Measurements from ENCODE around the gene ZNF304. TPM values are rescaled to one million over a fixed set of nuclear protein-coding genes. Genes with fewer than 3 reads are reported as not detected.

The ZNF304 gene
- total and polyA plus RNA-seq, 9 of the 15 experiments (the other 6 are each of a cell fraction or from before 2014, with no cell fraction given), result 0.82 to 5.5 (median 3.6) TPM

DNA sequence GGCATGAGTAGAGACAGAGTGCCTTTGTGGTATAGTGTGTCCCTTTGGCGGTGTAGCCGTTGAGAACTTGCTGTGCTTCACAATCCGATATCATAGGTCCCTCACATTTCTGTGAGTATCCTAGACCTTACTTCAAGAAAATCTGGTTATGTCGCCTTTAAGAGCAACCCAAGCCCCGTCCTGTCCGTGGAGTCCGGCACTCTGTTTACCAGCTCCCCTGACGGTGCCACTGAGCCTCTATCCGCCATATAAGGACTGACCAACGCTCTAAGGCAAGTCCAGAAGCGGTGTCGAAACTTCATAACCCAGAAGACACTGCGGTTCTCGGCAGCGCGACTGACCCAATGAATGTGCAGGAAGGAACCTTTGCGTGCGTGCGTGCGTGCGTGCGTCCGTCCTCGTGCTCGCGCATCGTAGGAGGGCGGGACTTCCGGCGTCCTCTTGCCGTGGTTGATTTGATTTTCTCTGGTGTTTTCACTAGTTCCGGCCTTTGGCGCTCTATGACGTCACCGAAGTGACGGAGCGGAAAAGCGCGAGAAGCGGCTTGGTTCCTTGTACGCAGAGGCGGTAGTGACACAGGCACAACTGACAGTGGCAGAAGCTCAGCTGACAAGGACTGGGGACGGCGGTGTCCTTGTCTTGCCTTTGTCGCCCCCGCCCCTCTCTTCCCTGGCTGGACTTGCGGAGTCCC is 12.1 kb downstream of the ZNF304 start, which contains the start of the genes TRAPPC2B and ZNF547 (continued):
- TF ChIP-seq, protein P1, sequence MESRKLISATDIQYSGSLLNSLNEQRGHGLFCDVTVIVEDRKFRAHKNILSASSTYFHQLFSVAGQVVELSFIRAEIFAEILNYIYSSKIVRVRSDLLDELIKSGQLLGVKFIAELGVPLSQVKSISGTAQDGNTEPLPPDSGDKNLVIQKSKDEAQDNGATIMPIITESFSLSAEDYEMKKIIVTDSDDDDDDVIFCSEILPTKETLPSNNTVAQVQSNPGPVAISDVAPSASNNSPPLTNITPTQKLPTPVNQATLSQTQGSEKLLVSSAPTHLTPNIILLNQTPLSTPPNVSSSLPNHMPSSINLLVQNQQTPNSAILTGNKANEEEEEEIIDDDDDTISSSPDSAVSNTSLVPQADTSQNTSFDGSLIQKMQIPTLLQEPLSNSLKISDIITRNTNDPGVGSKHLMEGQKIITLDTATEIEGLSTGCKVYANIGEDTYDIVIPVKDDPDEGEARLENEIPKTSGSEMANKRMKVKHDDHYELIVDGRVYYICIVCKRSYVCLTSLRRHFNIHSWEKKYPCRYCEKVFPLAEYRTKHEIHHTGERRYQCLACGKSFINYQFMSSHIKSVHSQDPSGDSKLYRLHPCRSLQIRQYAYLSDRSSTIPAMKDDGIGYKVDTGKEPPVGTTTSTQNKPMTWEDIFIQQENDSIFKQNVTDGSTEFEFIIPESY (CRISPR knock-in tag; IDR thresholded peaks at IDR 0.05), result peak; percentile 73; the same call in 1 of the 2 replicates
- TF ChIP-seq, protein P2, sequence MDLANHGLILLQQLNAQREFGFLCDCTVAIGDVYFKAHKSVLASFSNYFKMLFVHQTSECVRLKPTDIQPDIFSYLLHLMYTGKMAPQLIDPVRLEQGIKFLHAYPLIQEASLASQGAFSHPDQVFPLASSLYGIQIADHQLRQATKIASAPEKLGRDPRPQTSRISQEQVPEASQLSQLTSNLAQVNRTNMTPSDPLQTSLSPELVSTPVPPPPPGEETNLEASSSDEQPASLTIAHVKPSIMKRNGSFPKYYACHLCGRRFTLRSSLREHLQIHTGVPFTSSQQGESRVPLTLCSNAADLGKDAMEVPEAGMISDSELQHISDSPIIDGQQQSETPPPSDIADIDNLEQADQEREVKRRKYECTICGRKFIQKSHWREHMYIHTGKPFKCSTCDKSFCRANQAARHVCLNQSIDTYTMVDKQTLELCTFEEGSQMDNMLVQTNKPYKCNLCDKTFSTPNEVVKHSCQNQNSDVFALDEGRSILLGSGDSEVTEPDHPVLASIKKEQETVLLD (IDR thresholded peaks at IDR 0.05), result peak; percentile 99
- peak; percentile 56 for TF ChIP-seq KDM5B (IDR thresholded peaks at IDR 0.05; ENCODE audit: insufficient replicate concordance, low read depth, low read length)
- TF ChIP-seq, protein P3, sequence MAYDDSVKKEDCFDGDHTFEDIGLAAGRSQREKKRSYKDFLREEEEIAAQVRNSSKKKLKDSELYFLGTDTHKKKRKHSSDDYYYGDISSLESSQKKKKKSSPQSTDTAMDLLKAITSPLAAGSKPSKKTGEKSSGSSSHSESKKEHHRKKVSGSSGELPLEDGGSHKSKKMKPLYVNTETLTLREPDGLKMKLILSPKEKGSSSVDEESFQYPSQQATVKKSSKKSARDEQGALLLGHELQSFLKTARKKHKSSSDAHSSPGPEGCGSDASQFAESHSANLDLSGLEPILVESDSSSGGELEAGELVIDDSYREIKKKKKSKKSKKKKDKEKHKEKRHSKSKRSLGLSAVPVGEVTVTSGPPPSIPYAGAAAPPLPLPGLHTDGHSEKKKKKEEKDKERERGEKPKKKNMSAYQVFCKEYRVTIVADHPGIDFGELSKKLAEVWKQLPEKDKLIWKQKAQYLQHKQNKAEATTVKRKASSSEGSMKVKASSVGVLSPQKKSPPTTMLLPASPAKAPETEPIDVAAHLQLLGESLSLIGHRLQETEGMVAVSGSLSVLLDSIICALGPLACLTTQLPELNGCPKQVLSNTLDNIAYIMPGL (CRISPR knock-in tag; IDR thresholded peaks at IDR 0.05), result no peak
- TF ChIP-seq, protein P4, sequence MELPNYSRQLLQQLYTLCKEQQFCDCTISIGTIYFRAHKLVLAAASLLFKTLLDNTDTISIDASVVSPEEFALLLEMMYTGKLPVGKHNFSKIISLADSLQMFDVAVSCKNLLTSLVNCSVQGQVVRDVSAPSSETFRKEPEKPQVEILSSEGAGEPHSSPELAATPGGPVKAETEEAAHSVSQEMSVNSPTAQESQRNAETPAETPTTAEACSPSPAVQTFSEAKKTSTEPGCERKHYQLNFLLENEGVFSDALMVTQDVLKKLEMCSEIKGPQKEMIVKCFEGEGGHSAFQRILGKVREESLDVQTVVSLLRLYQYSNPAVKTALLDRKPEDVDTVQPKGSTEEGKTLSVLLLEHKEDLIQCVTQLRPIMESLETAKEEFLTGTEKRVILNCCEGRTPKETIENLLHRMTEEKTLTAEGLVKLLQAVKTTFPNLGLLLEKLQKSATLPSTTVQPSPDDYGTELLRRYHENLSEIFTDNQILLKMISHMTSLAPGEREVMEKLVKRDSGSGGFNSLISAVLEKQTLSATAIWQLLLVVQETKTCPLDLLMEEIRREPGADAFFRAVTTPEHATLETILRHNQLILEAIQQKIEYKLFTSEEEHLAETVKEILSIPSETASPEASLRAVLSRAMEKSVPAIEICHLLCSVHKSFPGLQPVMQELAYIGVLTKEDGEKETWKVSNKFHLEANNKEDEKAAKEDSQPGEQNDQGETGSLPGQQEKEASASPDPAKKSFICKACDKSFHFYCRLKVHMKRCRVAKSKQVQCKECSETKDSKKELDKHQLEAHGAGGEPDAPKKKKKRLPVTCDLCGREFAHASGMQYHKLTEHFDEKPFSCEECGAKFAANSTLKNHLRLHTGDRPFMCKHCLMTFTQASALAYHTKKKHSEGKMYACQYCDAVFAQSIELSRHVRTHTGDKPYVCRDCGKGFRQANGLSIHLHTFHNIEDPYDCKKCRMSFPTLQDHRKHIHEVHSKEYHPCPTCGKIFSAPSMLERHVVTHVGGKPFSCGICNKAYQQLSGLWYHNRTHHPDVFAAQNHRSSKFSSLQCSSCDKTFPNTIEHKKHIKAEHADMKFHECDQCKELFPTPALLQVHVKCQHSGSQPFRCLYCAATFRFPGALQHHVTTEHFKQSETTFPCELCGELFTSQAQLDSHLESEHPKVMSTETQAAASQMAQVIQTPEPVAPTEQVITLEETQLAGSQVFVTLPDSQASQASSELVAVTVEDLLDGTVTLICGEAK (IDR thresholded peaks at IDR 0.05), result peak; percentile 90
- TF ChIP-seq, protein P4 (CRISPR knock-in tag; IDR thresholded peaks at IDR 0.05), result no peak
- no peak for TF ChIP-seq MCM5 (IDR thresholded peaks at IDR 0.05; ENCODE audit: low read depth)
- TF ChIP-seq, protein P5, sequence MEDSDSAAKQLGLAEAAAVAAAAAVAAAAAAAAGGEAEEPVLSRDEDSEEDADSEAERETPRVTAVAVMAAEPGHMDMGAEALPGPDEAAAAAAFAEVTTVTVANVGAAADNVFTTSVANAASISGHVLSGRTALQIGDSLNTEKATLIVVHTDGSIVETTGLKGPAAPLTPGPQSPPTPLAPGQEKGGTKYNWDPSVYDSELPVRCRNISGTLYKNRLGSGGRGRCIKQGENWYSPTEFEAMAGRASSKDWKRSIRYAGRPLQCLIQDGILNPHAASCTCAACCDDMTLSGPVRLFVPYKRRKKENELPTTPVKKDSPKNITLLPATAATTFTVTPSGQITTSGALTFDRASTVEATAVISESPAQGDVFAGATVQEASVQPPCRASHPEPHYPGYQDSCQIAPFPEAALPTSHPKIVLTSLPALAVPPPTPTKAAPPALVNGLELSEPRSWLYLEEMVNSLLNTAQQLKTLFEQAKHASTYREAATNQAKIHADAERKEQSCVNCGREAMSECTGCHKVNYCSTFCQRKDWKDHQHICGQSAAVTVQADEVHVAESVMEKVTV (CRISPR knock-in tag; IDR thresholded peaks at IDR 0.05), result no peak
- TF ChIP-seq SMARCB1 (IDR thresholded peaks at IDR 0.05; ENCODE audit: insufficient read length, low read depth), result no peak
- no peak for TF ChIP-seq THRAP3 (IDR thresholded peaks at IDR 0.05; ENCODE audit: borderline replicate concordance)
